SK-N-SH treated with all-trans-retinoic acid at 6 μM for 48 hours (cell line): Measurements from ENCODE around the gene SLC2A5.

Experiments
- ATAC-seq: fragments of 200-7000 bp; cut with Tn5 transposase; 3 replicates; pipeline ENCODE4 v1.9.1; 2020; ENCODE audit warnings: mild to moderate bottlenecking, moderate library complexity
- ARNTL ChIP-seq: fragments of 450-650 bp; formaldehyde crosslinking; IDR thresholded peaks from 2 replicates; pipeline ENCODE4 v1.5.0; 2020; ENCODE audit warnings: low read depth, mild to moderate bottlenecking, moderate library complexity, borderline replicate concordance
- BACH2 ChIP-seq: fragments of 250-450 bp; sonication (Bioruptor Pico); IDR thresholded peaks from 2 replicates; pipeline ENCODE4 v1.9.0; 2021; ENCODE audit warnings: mild to moderate bottlenecking, borderline replicate concordance
- CREB5 ChIP-seq: fragments of 250-450 bp; sonication (Bioruptor Pico); IDR thresholded peaks from 2 replicates; pipeline ENCODE4 v1.5.1; 2020; ENCODE audit warnings: low read depth, mild to moderate bottlenecking, moderate library complexity
- CSDC2 ChIP-seq: fragments of 250-450 bp; sonication (Bioruptor Pico); IDR thresholded peaks from 2 replicates; pipeline ENCODE4 v1.5.0; 2020; ENCODE audit warnings: mild to moderate bottlenecking, moderate library complexity
- CSRNP3 ChIP-seq: fragments of 250-450 bp; sonication (Bioruptor Pico); IDR thresholded peaks from 2 replicates; pipeline ENCODE4 v1.5.1; 2021; ENCODE audit warnings: mild to moderate bottlenecking, moderate library complexity
- ESRRG ChIP-seq: fragments of 250-450 bp; sonication (Bioruptor Pico); IDR thresholded peaks from 2 replicates; pipeline ENCODE4 v1.6.1; 2021; ENCODE audit warnings: mild to moderate bottlenecking
- GLIS3 ChIP-seq: fragments of 250-450 bp; sonication (Bioruptor Pico); IDR thresholded peaks from 2 replicates; pipeline ENCODE4 v1.5.0; 2020; ENCODE audit warnings: mild to moderate bottlenecking, moderate library complexity
- ISL1 ChIP-seq: fragments of 250-450 bp; sonication (Bioruptor Pico); IDR thresholded peaks from 2 replicates; pipeline ENCODE4 v2.1.2; 2022; ENCODE audit warnings: mild to moderate bottlenecking, moderate library complexity
- OSR1 ChIP-seq: fragments of 250-450 bp; sonication (Bioruptor Pico); IDR thresholded peaks from 2 replicates; pipeline ENCODE4 v1.8.0; 2022; ENCODE audit warnings: moderate library complexity, mild to moderate bottlenecking, inconsistent platforms
- PATZ1 ChIP-seq: fragments of 250-450 bp; sonication (Bioruptor Pico); IDR thresholded peaks from 2 replicates; pipeline ENCODE4 v1.8.0; 2020; ENCODE audit warnings: mild to moderate bottlenecking, moderate library complexity, borderline replicate concordance
- POU6F1 ChIP-seq: fragments of 250-450 bp; sonication (Bioruptor Pico); IDR thresholded peaks from 2 replicates; pipeline ENCODE4 v1.8.0; 2021; ENCODE audit warnings: low read depth, mild to moderate bottlenecking, moderate library complexity, borderline replicate concordance
- PPARA ChIP-seq: fragments of 250-450 bp; sonication (Bioruptor Pico); IDR thresholded peaks from 2 replicates; pipeline ENCODE4 v1.5.0; 2020; ENCODE audit warnings: mild to moderate bottlenecking, borderline replicate concordance
- RARB ChIP-seq: fragments of 250-450 bp; sonication (Bioruptor Pico); IDR thresholded peaks from 2 replicates; pipeline ENCODE4 v1.8.0; 2021; ENCODE audit warnings: mild to moderate bottlenecking, moderate library complexity
- SNAI2 ChIP-seq: fragments of 250-450 bp; sonication (Bioruptor Pico); IDR thresholded peaks from 2 replicates; pipeline ENCODE4 v1.5.0; 2020; ENCODE audit warnings: mild to moderate bottlenecking, moderate library complexity
- TCF4 ChIP-seq: fragments of 250-450 bp; sonication (Bioruptor Pico); IDR thresholded peaks from 2 replicates; pipeline ENCODE4 v1.8.0; 2021; ENCODE audit warnings: mild to moderate bottlenecking, moderate library complexity, borderline replicate concordance
- TOX ChIP-seq: fragments of 250-450 bp; sonication (Bioruptor Pico); IDR thresholded peaks from 2 replicates; pipeline ENCODE4 v1.8.0; 2021; ENCODE audit warnings: mild to moderate bottlenecking, moderate library complexity, borderline replicate concordance
- TSHZ2 ChIP-seq: fragments of 250-450 bp; sonication (Bioruptor Pico); IDR thresholded peaks from 2 replicates; pipeline ENCODE4 v1.5.0; 2020; ENCODE audit warnings: mild to moderate bottlenecking, moderate library complexity
- ZC3H10 ChIP-seq: fragments of 250-450 bp; sonication (Bioruptor Pico); IDR thresholded peaks from 2 replicates; pipeline ENCODE4 v1.5.1; 2021; ENCODE audit warnings: mild to moderate bottlenecking, moderate library complexity
- ZFP3 ChIP-seq: fragments of 250-450 bp; sonication (Bioruptor Pico); IDR thresholded peaks from 2 replicates; pipeline ENCODE4 v1.5.0; 2020; ENCODE audit warnings: mild to moderate bottlenecking, moderate library complexity
- ZFP30 ChIP-seq: fragments of 450-650 bp; formaldehyde crosslinking; IDR thresholded peaks from 2 replicates; pipeline ENCODE4 v1.5.0; 2022; ENCODE audit warnings: mild to moderate bottlenecking, moderate library complexity
- ZNF565 ChIP-seq: fragments of 450-650 bp; formaldehyde crosslinking; conservative IDR thresholded peaks from 2 replicates; pipeline ENCODE4 v1.5.0; 2020; ENCODE audit warnings: low read depth, mild to moderate bottlenecking, moderate library complexity
- ZNF70 ChIP-seq: fragments of 450-650 bp; formaldehyde crosslinking; IDR thresholded peaks from 2 replicates; pipeline ENCODE4 v1.5.0; 2020; ENCODE audit warnings: mild to moderate bottlenecking, moderate library complexity
- ZNF8 ChIP-seq: fragments of 450-650 bp; formaldehyde crosslinking; IDR thresholded peaks from 2 replicates; pipeline ENCODE4 v1.5.0; 2020; ENCODE audit warnings: mild to moderate bottlenecking, moderate library complexity

SLC2A5 gene

GRCh38 chr1:9027307-9027706 lies 42.1 kb downstream of the SLC2A5 start:
- ATAC-seq, result no peak
- no peak for TF ChIP-seq CREB5 (CRISPR knock-in tag)
- no peak for TF ChIP-seq ARNTL
- TF ChIP-seq PPARA (CRISPR knock-in tag), result no peak
- TF ChIP-seq TSHZ2 (CRISPR knock-in tag), result no peak
- TF ChIP-seq ZNF565 (CRISPR knock-in tag), result no peak
- TF ChIP-seq CSDC2 (CRISPR knock-in tag), result no peak
- no peak for TF ChIP-seq BACH2 (CRISPR knock-in tag)
- TF ChIP-seq PATZ1 (CRISPR knock-in tag), result no peak
- TF ChIP-seq SNAI2 (CRISPR knock-in tag), result no peak
- TF ChIP-seq ISL1 (CRISPR knock-in tag), result no peak
- TF ChIP-seq CSRNP3 (CRISPR knock-in tag), result no peak
- no peak for TF ChIP-seq RARB (CRISPR knock-in tag)
- TF ChIP-seq TCF4 (CRISPR knock-in tag), result no peak
- no peak for TF ChIP-seq ESRRG (CRISPR knock-in tag)
- TF ChIP-seq ZFP30 (CRISPR knock-in tag), result no peak
- TF ChIP-seq ZNF8 (CRISPR knock-in tag), result no peak
- no peak for TF ChIP-seq ZC3H10
- TF ChIP-seq ZNF70, result no peak
- TF ChIP-seq OSR1 (CRISPR knock-in tag), result no peak
- TF ChIP-seq POU6F1, result no peak

GRCh38 chr1:9025449-9025848 lies 44.0 kb downstream of the SLC2A5 start:
- ATAC-seq, result no peak
- TF ChIP-seq SNAI2 (CRISPR knock-in tag) (no peak), RARB (CRISPR knock-in tag) (no peak), GLIS3 (CRISPR knock-in tag) (no peak), OSR1 (CRISPR knock-in tag) (no peak), ZC3H10 (no peak), BACH2 (CRISPR knock-in tag) (no peak), POU6F1 (no peak), ZNF8 (CRISPR knock-in tag) (no peak), CSRNP3 (CRISPR knock-in tag) (no peak), TSHZ2 (CRISPR knock-in tag) (no peak), CREB5 (CRISPR knock-in tag) (no peak), ZFP3 (CRISPR knock-in tag) (no peak), ISL1 (CRISPR knock-in tag) (no peak), TCF4 (CRISPR knock-in tag) (no peak), ESRRG (CRISPR knock-in tag) (no peak), TOX (no peak)
